Stimulated activated CD8-positive, alpha-beta memory T cell treated with anti-CD3 and anti-CD28 coated beads, Interleukin-7, amount 100 ng/mL, for 24 hours (primary cell): Measurements from ENCODE around the gene TNFSF13B.

Source experiments
- DNase-seq: peaks from one replicate; pipeline ENCODE4 v3.0.0-alpha.2; 2020; ENCODE audit warnings: low read depth

Gene TNFSF13B

GRCh38 chr13:108346376-108346775, 76.9 kb downstream of the TNFSF13B start:
- DNase-seq: no peak

- no peak for DNase-seq
Measured at GRCh38 chr13:108349269-108349668, 79.8 kb downstream of the TNFSF13B start.

GRCh38 chr13:108350579-108350978, 81.1 kb downstream of the TNFSF13B start:
- DNase-seq: no peak

GRCh38 chr13:108352599-108352998, 83.1 kb downstream of the TNFSF13B start:
- DNase-seq: no peak

- no peak for DNase-seq
Measured at GRCh38 chr13:108357228-108357627, 87.7 kb downstream of the TNFSF13B start.
